ENCODE measurements around the gene CFAP69. TPM values are rescaled to one million over a fixed set of nuclear protein-coding genes. Genes with fewer than 3 reads are reported as not detected.

CFAP69 gene
- total and polyA plus RNA-seq, 2 of the 8 experiments (the other 6 are each of a cell fraction or from before 2014, with no cell fraction given): 1.00 to 3.8 TPM

- TF ChIP-seq ATF3 (IDR thresholded peaks at IDR 0.05; ENCODE audit: insufficient read depth, low read depth, low read length): no peak
- no peak for TF ChIP-seq SIRT6 (IDR thresholded peaks at IDR 0.05; ENCODE audit: low read length)
Observed at GRCh38 chr7:90270431-90271178, 25.6 kb downstream of the CFAP69 start (continued).
